ENCODE data around the gene UBE2M.
"Not testable (repeated sequence)": the region's sequence is repeated elsewhere in the genome, so short reads cannot be mapped to it uniquely, and the experiment has no call there.

Gene UBE2M

GRCh38 chr19:58558066-58558622 lies at the start of gene UBE2M:
Gene UBE2M (minus strand): TSS chr19:58558611. CDS start chr19:58558381, 230 bp downstream.
- Histone ChIP-seq H3K36me3 (ENCODE audit: control insufficient read depth, insufficient read depth, low read length) (no peaks in the 10 kb centered on the region), H3K9ac (ENCODE audit: low read length) (peak within 1 kb of the TSS; percentile 94), H3K4me3 (ENCODE audit: low read length) (peak within 1 kb of the TSS; percentile 80), H3K27me3 (ENCODE audit: control insufficient read depth, insufficient read depth, low read length) (no peaks in the 10 kb centered on the region), H3K4me1 (ENCODE audit: control insufficient read depth, insufficient read depth, low read length) (peaks cover 51% of the 10 kb centered on the region), H3K9me3 (ENCODE audit: control insufficient read depth, low read length) (no peaks in the 10 kb centered on the region)

- H3K27me3 ChIP-seq (ENCODE audit: control insufficient read depth, insufficient read depth, low read length); H3K4me3 ChIP-seq (ENCODE audit: low read length); H3K9me3 ChIP-seq (ENCODE audit: control insufficient read depth, low read length): not testable (repeated sequence)
Observed at GRCh38 chr19:58607213-58607612, 48.8 kb upstream of the UBE2M start.

DNA sequence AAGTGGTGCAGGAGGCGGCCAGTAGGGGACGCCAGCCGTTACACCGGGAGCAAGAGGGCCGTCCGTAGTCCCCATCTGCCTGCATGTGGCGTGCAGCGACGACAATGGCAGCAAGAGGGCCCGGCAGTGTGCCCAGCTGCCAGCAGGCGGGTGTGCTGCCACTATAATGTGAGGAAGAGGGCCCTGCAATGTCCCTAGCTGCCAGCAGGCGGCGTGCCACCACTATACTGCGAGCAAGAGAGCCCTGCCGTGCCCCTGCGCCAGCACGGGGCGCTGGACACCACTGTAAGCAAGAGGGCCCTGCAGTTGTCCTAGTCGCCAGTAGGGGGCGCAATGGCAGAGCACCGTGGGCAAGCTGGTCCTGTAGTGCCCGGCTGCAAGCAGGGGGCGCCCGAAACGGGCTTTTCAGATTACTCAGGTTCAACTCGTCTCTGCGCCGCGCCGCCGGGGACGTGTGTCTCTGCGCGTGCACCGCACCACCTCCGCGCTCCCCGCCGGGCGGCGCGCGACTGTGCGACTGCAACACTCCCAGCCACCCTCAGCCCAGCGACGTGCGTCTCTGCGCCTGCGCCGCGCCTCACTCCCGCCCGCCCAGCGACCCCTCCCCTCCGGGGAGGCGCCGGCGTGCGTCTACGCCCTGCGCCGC lies 48.0 kb upstream of the UBE2M start:
- not testable (repeated sequence) for H3K27me3 ChIP-seq (ENCODE audit: control insufficient read depth, insufficient read depth, low read length); H3K4me1 ChIP-seq (ENCODE audit: control insufficient read depth, insufficient read depth, low read length); H3K4me3 ChIP-seq (ENCODE audit: low read length); H3K9ac ChIP-seq (ENCODE audit: low read length); H3K9me3 ChIP-seq (ENCODE audit: control insufficient read depth, low read length); H3K36me3 ChIP-seq (ENCODE audit: control insufficient read depth, insufficient read depth, low read length)

More at GRCh38 chr19:58607213-58607612, 48.8 kb upstream of the UBE2M start:
- H3K4me1 ChIP-seq (ENCODE audit: control insufficient read depth, insufficient read depth, low read length); H3K36me3 ChIP-seq (ENCODE audit: control insufficient read depth, insufficient read depth, low read length); H3K9ac ChIP-seq (ENCODE audit: low read length): not testable (repeated sequence)

DNA sequence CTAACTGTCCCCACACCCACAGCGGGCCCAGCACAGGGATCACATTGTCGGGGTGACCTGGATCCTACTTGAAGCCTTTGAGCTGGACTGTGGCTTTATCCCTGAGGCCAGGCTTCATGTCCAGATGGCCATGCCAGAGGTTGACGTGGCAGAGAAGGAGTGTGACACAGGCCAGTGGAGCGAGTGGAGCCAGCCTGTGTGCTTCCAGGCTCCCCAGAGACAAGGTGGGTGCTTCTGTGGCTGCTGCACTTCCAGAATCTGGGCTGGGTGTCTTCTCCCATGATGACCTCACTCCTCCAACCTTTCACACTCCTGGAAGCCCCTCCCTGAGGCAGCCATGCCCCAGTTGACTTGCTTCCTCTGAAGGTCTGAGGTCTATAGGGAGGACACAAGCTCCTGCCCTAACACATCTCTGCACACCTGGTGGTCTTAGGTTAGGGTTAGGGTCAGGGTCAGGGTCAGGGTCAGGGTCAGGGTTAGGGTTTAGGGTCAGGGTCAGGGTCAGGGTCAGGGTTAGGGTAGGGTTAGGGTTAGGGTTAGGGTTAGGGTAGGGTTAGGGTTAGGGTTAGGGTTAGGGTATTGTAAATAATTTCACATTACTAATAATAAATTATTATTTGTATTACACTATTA lies 27.8 kb upstream of the UBE2M start:
- Histone ChIP-seq H3K9me3 (ENCODE audit: control insufficient read depth, low read length) (no peaks in the 10 kb centered on the region), H3K36me3 (ENCODE audit: control insufficient read depth, insufficient read depth, low read length) (peaks cover 11% of the 10 kb centered on the region), H3K27me3 (ENCODE audit: control insufficient read depth, insufficient read depth, low read length) (no peaks in the 10 kb centered on the region), H3K4me1 (ENCODE audit: control insufficient read depth, insufficient read depth, low read length) (peaks cover 2% of the 10 kb centered on the region), H3K4me3 (ENCODE audit: low read length) (no peak overlapping the region), H3K9ac (ENCODE audit: low read length) (no peak overlapping the region)

GRCh38 chr19:58585442-58586132 lies 27.2 kb upstream of the UBE2M start:
- Histone ChIP-seq H3K9me3 (ENCODE audit: control insufficient read depth, low read length) (no peaks in the 10 kb centered on the region), H3K9ac (ENCODE audit: low read length) (no peak overlapping the region), H3K4me3 (ENCODE audit: low read length) (no peak overlapping the region), H3K27me3 (ENCODE audit: control insufficient read depth, insufficient read depth, low read length) (no peaks in the 10 kb centered on the region), H3K36me3 (ENCODE audit: control insufficient read depth, insufficient read depth, low read length) (peaks cover 11% of the 10 kb centered on the region), H3K4me1 (ENCODE audit: control insufficient read depth, insufficient read depth, low read length) (peaks cover 5% of the 10 kb centered on the region)

- Histone ChIP-seq H3K36me3 (ENCODE audit: control insufficient read depth, insufficient read depth, low read length) (peaks cover 11% of the 10 kb centered on the region), H3K9ac (ENCODE audit: low read length) (no peak overlapping the region), H3K4me1 (ENCODE audit: control insufficient read depth, insufficient read depth, low read length) (peaks cover 5% of the 10 kb centered on the region), H3K4me3 (ENCODE audit: low read length) (no peak overlapping the region), H3K9me3 (ENCODE audit: control insufficient read depth, low read length) (no peaks in the 10 kb centered on the region), H3K27me3 (ENCODE audit: control insufficient read depth, insufficient read depth, low read length) (no peaks in the 10 kb centered on the region)
Observed at GRCh38 chr19:58584498-58585441, 26.4 kb upstream of the UBE2M start.

GRCh38 chr19:58582985-58583384 lies 24.6 kb upstream of the UBE2M start:
- Histone ChIP-seq H3K4me3 (ENCODE audit: low read length) (no peak overlapping the region), H3K4me1 (ENCODE audit: control insufficient read depth, insufficient read depth, low read length) (peaks cover 5% of the 10 kb centered on the region), H3K9me3 (ENCODE audit: control insufficient read depth, low read length) (no peaks in the 10 kb centered on the region), H3K9ac (ENCODE audit: low read length) (no peak overlapping the region), H3K36me3 (ENCODE audit: control insufficient read depth, insufficient read depth, low read length) (peaks cover 11% of the 10 kb centered on the region), H3K27me3 (ENCODE audit: control insufficient read depth, insufficient read depth, low read length) (no peaks in the 10 kb centered on the region)

- Histone ChIP-seq H3K36me3 (ENCODE audit: control insufficient read depth, insufficient read depth, low read length) (peaks cover 11% of the 10 kb centered on the region), H3K9me3 (ENCODE audit: control insufficient read depth, low read length) (no peaks in the 10 kb centered on the region), H3K27me3 (ENCODE audit: control insufficient read depth, insufficient read depth, low read length) (no peaks in the 10 kb centered on the region), H3K9ac (ENCODE audit: low read length) (peak overlapping the region; percentile 23), H3K4me3 (ENCODE audit: low read length) (no peak overlapping the region), H3K4me1 (ENCODE audit: control insufficient read depth, insufficient read depth, low read length) (peaks cover 5% of the 10 kb centered on the region)
Observed at GRCh38 chr19:58581227-58582141, 23.1 kb upstream of the UBE2M start.

DNA sequence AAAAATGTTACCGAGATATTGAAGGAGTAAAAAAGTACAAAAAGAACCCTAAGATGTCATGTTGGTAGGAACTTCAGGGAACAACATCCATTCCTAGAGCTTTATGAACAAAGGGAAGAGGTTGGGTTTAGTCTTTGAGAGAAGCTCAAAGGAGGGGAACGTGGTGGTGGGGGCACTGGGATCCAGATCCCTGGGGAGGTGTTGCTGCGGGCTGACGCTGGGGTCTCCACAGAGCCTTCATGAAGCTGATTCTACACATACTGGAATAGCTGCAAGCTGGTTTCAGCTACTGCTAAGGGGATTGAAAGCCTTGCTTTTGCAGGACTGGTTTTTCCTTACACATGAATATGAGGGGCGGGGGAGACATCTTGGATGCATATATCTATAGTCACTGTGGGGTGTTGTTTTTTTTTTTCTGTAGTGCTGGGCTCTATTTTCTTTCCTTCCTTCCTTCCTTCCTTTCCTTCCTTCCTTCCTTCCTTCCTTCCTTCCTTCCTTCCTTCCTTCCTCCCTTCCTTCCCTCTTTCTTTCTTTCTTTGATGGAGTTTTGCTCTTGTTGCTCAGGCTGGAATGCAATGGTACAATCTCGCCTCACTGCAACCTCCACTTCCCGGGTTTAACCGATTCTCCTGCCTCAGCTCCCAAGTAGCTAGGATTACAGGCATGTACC lies 21.2 kb upstream of the UBE2M start:
- H3K9ac ChIP-seq (ENCODE audit: low read length) = no peak overlapping the region
- no peaks in the 10 kb centered on the region for H3K27me3 ChIP-seq (ENCODE audit: control insufficient read depth, insufficient read depth, low read length)
- no peaks in the 10 kb centered on the region for H3K9me3 ChIP-seq (ENCODE audit: control insufficient read depth, low read length)

GRCh38 chr19:58578012-58578925 lies 19.9 kb upstream of the UBE2M start:
- H3K36me3 ChIP-seq (ENCODE audit: control insufficient read depth, insufficient read depth, low read length) = peaks cover 3% of the 10 kb centered on the region
- peaks cover 15% of the 10 kb centered on the region for H3K4me1 ChIP-seq (ENCODE audit: control insufficient read depth, insufficient read depth, low read length)
- no peaks in the 10 kb centered on the region for H3K27me3 ChIP-seq (ENCODE audit: control insufficient read depth, insufficient read depth, low read length)
- H3K9me3 ChIP-seq (ENCODE audit: control insufficient read depth, low read length) = no peaks in the 10 kb centered on the region
- no peak overlapping the region for H3K9ac ChIP-seq (ENCODE audit: low read length)
- H3K4me3 ChIP-seq (ENCODE audit: low read length) = no peak overlapping the region

More for the DNA sequence above, 21.2 kb upstream of the UBE2M start:
- H3K4me1 ChIP-seq (ENCODE audit: control insufficient read depth, insufficient read depth, low read length) = peaks cover 5% of the 10 kb centered on the region
- no peak overlapping the region for H3K4me3 ChIP-seq (ENCODE audit: low read length)
- peaks cover 11% of the 10 kb centered on the region for H3K36me3 ChIP-seq (ENCODE audit: control insufficient read depth, insufficient read depth, low read length)
